Measurements from ENCODE around the gene TEX9.
A peak's percentile ranks its signal among the peaks of the same experiment; 100 is the strongest.
"Not testable (repeated sequence)": the region's sequence is repeated elsewhere in the genome, so short reads cannot be mapped to it uniquely, and the experiment has no call there.

Gene TEX9

GRCh38 chr15:56365075-56365711 lies at the start of gene TEX9:
TEX9 (plus strand) TSS chr15:56365426; CDS start chr15:56365451, 25 bp downstream.
- DNase-seq (ENCODE audit: insufficient read length, low spot score) (peak; percentile 61), FAIRE-seq (peak; percentile 84)

DNA sequence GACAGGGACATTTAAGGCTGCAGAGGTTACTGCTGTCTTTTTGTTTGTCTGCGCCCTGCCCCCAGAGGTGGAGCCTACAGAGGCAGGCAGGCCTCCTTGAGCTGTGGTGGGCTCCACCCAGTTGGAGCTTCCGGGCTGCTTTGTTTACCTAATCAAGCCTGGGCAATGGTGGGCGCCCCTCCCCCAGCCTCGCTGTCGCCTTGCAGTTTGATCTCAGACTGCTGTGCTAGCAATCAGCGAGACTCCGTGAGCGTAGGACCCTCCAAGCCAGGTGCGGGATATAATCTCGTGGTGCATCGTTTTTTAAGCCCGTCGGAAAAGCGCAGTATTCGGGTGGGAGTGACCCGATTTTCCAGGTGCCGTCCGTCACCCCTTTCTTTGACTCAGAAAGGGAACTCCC lies 48.7 kb upstream of the TEX9 start:
- DNase-seq (ENCODE audit: insufficient read length, low spot score); FAIRE-seq: not testable (repeated sequence)

DNA sequence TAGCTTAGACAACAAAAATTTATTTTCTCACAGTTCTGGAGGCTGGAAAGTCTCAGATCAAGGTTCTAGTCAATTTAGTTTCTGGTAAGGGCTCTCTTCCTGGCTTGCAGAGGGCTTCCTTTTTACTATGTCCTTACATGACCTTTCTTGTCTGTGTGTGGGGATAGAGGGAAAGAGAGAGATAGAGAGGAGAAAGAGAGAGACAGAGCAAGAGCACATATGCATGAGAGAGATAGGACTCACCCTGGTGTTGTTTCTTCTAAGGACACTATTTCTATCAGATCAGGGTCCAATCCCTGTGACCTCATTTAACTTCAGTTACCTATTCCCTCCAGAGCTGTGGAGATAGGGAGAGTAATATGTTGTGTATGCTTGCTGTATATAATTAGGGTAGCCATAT lies 44.9 kb upstream of the TEX9 start:
- FAIRE-seq (no peak), DNase-seq (ENCODE audit: insufficient read length, low spot score) (no peak)

DNA sequence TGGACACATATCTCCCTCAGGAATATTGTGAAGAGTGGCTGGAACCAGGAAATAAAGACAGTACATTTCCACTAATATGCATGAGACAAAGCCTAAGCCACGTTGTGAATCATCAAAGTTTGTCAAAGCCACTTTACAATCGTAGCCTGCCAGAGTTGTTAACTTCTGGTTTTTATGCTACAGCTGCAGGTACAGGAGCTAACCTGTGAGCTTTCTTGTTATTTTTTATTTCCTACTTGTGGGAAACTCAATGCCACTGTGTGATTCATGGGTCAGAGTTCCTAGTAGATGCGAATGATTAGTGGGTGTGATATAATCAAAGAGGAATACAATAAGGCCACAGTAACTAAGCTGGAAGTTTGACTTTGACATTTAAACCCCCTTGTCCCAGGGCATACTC lies 44.4 kb upstream of the TEX9 start:
- DNase-seq (ENCODE audit: insufficient read length, low spot score) (no peak), FAIRE-seq (no peak)

DNA sequence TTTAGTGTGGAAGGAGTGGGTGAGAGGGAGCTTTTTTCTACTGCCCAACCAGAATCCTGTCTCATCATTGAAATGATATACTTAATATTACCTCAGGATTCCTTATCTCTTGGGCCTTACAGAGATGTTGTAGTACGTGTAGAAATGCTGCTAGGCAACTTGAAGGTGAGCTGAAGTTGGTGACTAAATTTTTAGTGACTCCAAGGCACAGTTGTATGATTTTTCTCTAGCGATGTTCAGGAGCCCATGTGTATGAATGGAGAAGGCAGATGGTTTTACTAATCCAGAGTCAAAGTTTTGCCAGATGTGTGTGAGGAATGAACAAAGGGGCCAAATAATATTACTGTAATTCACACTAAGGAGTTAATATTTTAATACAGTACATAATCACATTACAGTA lies 42.8 kb upstream of the TEX9 start:
- DNase-seq (ENCODE audit: insufficient read length, low spot score) (no peak), FAIRE-seq (no peak)

DNA sequence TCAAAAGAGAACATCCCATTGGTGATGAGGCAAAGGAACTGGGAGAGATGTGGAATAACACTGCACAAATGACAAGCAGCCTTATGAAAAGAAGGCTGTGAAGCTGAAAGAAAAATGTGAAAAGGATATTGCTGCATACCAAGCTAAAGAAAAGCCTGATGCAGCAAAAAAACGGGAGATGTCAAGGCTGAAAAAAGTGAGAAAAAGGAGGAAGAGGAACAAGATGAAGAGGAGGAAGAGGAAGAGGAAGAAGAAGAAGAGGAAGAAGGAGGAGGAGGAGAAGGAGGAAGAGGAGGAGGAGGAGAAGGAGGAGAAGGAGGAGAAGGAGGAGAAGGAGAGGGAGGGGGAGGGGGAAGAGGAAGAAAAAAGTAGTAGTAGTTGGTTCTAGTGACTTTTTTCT lies 41.8 kb upstream of the TEX9 start:
- DNase-seq (ENCODE audit: insufficient read length, low spot score) (no peak), FAIRE-seq (no peak)

GRCh38 chr15:56325186-56325585 lies 40.0 kb upstream of the TEX9 start:
- no peak for DNase-seq (ENCODE audit: insufficient read length, low spot score)

GRCh38 chr15:56327721-56328502 lies 37.3 kb upstream of the TEX9 start:
- DNase-seq (ENCODE audit: insufficient read length, low spot score) (no peak), FAIRE-seq (no peak)

More at GRCh38 chr15:56325186-56325585, 40.0 kb upstream of the TEX9 start:
- FAIRE-seq: no peak

- no peak for FAIRE-seq
- DNase-seq (ENCODE audit: insufficient read length, low spot score): no peak
Observed at GRCh38 chr15:56337084-56337725, 28.0 kb upstream of the TEX9 start.

GRCh38 chr15:56339594-56339993 lies 25.6 kb upstream of the TEX9 start:
- DNase-seq (ENCODE audit: insufficient read length, low spot score) (no peak), FAIRE-seq (no peak)

DNA sequence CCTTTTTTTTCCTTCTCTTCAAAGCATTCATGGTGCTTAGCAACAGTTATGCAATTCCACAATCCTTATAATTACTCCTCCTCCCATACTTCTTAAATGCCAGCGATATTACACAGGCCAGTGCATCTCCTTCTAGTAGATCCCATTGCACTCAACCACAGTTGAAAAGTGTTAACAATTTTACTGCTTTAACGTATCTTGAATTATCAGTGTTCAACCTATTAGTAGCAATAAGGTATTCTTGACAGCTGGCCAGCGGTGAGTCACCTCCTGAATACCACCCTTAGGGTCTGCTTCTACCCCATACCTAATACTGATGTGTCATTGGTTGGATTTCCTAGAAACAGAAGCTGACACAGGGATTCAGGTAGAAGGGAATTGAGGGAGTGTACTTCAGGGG lies 24.0 kb upstream of the TEX9 start:
- DNase-seq (ENCODE audit: insufficient read length, low spot score) (no peak), FAIRE-seq (no peak)

DNA sequence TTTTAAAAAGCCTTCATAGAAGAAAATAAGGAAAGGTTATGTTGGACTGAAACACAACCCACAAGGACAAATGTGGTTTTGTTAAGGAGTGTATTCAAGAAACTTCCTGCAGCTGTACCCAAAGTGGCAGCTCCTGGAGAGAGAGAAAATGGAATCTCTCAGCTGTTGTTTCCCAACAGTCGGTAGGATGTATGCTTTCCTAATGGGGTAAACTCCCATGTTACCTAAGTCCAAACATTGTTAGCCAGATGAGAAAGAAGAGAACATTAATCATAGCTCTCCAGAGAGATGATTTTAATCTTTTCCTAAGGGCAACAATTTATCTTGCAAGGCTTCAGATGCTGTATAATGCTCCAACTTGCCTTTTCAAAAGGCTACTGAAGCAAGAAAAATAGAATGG lies 22.6 kb upstream of the TEX9 start:
- DNase-seq (ENCODE audit: insufficient read length, low spot score): no peak
- FAIRE-seq: no peak

DNA sequence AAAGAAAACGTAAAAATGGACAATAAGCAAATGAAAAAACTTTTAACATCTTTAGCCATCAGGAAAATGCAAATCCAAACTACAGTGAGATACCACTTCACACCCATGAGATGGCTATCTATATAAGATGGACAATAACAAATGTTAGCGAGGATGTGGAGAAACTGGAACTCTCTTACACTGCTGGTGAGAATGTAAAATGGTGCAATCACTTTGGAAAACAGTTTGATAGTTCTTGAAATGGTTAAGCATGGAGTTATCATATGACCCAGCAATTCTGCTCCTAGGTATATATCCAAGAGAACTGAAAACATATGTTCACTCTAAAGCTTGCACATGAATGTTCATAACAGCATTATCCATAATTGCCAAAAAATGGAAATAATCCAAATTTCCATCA lies 21.3 kb upstream of the TEX9 start:
- FAIRE-seq (no peak), DNase-seq (ENCODE audit: insufficient read length, low spot score) (no peak)

- no peak for FAIRE-seq
- no peak for DNase-seq (ENCODE audit: insufficient read length, low spot score)
Observed at GRCh38 chr15:56344336-56344735, 20.9 kb upstream of the TEX9 start.

DNA sequence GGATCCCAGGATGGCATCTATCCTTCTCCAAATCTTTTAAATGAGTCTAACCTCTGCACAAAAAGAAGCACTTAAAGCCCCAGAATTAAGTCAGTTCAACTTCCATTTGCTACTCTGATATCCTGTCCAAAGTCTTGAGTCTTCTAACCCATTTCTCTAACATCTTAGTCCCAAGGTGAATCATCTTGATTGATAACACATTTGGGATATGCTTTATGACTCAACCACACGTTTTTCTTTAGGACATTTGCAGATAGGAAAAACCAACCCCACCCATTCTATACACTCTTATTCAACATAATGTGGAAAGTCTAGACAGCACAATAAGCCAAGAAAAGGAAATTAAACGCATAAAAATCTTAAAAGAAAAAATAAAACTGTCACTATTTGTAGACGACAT lies 18.8 kb upstream of the TEX9 start:
- DNase-seq (ENCODE audit: insufficient read length, low spot score): no peak
- no peak for FAIRE-seq

DNA sequence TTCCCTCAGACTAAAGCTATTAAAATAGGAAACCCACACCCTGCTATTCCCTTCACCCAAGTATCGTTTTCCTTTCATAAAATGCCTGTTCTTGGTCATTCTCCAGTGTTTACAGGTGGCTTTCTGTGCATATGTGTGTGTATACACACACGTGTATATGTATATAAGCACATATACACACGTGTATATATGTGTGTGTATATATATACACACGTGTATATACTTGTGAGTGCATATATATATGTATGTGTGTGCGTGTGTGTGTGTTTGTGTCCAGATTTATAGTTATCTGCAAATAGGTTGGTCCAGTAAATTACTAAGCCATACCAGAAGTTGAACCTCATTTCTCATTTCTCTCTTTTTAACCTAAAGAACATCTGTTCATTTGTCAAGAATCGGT lies 15.7 kb upstream of the TEX9 start:
- no peak for FAIRE-seq
- no peak for DNase-seq (ENCODE audit: insufficient read length, low spot score)

GRCh38 chr15:56351353-56351752 lies 13.9 kb upstream of the TEX9 start:
- FAIRE-seq: no peak
- DNase-seq (ENCODE audit: insufficient read length, low spot score): no peak

GRCh38 chr15:56351957-56352506 lies 13.2 kb upstream of the TEX9 start:
- DNase-seq (ENCODE audit: insufficient read length, low spot score): no peak
- no peak for FAIRE-seq

DNA sequence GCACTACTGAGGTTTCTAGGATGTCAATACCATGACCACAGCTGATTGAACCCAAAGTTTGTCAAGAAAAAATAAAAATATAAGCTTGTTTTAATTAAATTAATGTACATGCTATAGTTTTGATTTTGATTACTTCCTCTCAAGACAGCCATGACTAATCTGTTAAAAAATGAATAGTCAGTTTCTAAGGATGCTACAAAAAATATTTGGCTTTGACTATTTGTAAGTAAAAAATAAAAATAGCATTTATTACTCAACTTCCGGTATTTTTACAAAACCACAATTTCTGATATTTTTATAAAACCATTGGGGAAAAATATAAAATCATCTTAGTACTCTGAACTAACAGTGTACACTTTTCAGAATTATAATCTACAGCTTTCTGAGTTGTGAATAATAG lies 12.1 kb upstream of the TEX9 start:
- no peak for FAIRE-seq
- DNase-seq (ENCODE audit: insufficient read length, low spot score): no peak

DNA sequence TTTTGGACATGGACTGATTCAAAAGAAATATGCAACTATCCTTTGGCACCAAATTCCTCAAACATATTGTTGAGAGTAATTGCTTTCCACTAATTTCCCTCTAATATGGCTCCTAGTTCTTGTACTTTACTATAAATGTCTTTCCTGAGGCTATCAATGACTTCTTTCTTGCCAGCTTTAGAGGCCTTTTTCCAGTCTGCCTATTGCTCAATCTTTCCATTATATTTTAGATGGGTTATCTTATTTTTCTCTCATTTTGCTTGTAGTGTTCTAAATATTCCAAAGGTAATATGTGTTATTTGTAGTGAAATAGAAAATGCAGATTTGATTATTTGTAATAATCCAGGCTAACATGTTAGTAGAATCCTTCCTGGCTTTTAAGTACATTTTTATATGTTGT lies 11.5 kb upstream of the TEX9 start:
- FAIRE-seq (peak; percentile 14), DNase-seq (ENCODE audit: insufficient read length, low spot score) (no peak)

- FAIRE-seq: no peak
- no peak for DNase-seq (ENCODE audit: insufficient read length, low spot score)
Observed at GRCh38 chr15:56356616-56357015, 8.6 kb upstream of the TEX9 start.

DNA sequence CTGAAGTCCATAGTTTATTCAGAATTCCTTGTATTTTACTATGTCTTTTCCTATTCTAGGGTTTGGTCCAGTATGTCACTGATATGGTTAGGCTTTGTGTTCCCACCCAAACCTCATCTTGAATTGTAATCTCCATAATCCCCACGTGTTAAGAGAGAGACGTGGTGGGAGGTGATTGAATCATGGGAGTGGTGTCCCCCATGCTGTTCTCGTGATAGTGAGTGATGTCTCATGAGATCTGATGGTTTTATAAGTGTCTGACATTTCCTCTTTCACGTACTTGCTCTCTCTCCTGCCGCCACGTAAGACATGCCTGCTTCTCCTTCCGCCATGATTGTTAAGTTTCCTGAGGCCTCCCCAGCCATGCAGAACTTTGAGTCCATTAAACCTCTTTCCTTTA lies 6.6 kb upstream of the TEX9 start:
- no peak for FAIRE-seq
- no peak for DNase-seq (ENCODE audit: insufficient read length, low spot score)
